NT2/D1 (cell line): ENCODE data around the gene DNAJC2.
"Not testable (repeated sequence)": the region's sequence is repeated elsewhere in the genome, so short reads cannot be mapped to it uniquely, and the experiment has no call there.

ENCODE experiments used
- YY1 ChIP-seq: IDR thresholded peaks from 2 replicates; pipeline ENCODE4 v1.6.1; 2011; ENCODE audit not compliant: insufficient read length, insufficient read depth
- ZNF274 ChIP-seq: IDR thresholded peaks from 2 replicates; pipeline ENCODE4 v1.6.1; 2011; ENCODE audit warnings: mild to moderate bottlenecking, low read depth, low read length

DNA sequence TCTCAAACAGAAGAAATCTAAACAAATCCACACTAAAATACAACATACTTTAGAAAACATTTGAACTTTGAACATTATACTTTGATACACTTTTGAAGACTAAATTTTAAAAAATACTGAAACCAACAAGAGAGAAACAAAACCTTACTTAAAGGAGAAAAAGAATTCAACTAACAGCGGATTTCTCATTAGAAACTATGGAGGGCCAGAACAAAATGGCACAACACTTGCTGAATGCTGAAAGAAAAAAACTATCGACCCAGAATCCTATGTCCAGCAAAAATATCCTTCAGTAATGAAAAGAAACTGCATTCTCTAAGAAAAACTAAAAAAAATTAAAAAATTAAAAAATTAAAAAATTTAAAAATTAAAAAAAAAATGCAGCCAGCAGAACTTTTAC is 80.5 kb downstream of the DNAJC2 start:
- TF ChIP-seq ZNF274, YY1: not testable (repeated sequence)
